ENCODE results near the gene ARHGAP6.
A peak's percentile ranks its signal among the peaks of the same experiment; 100 is the strongest.
"Not testable (repeated sequence)": the region's sequence is repeated elsewhere in the genome, so short reads cannot be mapped to it uniquely, and the experiment has no call there.

The ARHGAP6 gene

DNA sequence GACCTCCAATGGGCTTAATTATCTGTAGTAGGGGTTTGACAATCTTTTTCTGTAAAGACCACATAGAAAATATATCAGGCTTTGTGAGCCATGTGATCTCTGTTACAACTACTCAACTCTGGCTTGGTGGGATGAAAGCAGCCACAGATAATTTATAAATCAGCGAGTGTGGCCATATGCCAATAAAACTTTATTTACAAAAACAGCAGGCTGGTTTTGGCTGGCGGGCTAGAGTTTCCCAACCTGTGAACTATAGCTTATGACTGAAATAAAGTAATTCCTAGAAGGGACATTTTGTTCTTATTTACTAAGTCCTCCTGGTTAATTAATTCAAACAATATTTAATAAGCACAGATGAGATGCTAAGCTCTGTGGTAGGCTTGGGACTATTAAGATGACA lies 408.4 kb downstream of the ARHGAP6 start:
- no peak for DNase-seq (ENCODE audit: low read depth)
- TF ChIP-seq, protein P1, sequence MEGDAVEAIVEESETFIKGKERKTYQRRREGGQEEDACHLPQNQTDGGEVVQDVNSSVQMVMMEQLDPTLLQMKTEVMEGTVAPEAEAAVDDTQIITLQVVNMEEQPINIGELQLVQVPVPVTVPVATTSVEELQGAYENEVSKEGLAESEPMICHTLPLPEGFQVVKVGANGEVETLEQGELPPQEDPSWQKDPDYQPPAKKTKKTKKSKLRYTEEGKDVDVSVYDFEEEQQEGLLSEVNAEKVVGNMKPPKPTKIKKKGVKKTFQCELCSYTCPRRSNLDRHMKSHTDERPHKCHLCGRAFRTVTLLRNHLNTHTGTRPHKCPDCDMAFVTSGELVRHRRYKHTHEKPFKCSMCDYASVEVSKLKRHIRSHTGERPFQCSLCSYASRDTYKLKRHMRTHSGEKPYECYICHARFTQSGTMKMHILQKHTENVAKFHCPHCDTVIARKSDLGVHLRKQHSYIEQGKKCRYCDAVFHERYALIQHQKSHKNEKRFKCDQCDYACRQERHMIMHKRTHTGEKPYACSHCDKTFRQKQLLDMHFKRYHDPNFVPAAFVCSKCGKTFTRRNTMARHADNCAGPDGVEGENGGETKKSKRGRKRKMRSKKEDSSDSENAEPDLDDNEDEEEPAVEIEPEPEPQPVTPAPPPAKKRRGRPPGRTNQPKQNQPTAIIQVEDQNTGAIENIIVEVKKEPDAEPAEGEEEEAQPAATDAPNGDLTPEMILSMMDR (IDR thresholded peaks at IDR 0.05; ENCODE audit: control insufficient read depth, extremely low read depth, insufficient read depth): no peak
- no peak overlapping the region for H3K4me3 ChIP-seq (ENCODE audit: low read depth, low read length)

DNA sequence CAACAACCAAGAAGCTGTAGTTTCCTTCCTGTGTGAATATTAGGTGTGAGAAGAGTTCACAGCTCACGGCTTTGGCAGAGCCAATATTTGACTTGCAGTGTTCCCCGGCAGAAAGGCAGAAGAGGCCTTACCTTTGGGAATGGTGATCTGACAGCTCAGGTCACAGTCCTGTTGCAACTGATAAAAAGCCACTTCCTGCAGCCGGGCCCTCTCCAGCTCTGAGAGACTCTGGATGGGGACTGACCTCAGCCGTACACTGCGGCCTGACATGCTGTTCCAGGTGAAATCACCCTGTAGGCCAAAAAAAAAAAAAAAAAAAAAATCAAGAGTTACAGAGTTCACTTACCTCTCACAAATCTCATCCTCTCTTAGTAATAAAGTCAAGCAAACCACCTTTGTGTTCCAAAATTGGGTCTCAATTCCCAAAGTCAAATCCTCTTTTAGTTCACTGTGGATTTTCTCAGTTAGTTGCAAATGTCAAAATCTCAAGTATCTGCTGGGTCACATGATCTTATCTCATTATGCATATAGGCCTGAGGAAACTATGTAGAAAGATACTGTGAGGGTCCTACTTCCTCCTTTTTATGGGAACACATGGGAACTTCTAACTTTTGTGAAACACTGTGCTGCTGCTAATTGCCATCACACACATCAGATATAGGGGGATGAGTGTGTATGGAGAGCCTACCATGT lies 411.2 kb downstream of the ARHGAP6 start:
- TF ChIP-seq, protein P1 (IDR thresholded peaks at IDR 0.05; ENCODE audit: control insufficient read depth, extremely low read depth, insufficient read depth): no peak
- no peak overlapping the region for H3K4me3 ChIP-seq (ENCODE audit: low read depth, low read length)
- DNase-seq (ENCODE audit: low read depth): no peak

DNA sequence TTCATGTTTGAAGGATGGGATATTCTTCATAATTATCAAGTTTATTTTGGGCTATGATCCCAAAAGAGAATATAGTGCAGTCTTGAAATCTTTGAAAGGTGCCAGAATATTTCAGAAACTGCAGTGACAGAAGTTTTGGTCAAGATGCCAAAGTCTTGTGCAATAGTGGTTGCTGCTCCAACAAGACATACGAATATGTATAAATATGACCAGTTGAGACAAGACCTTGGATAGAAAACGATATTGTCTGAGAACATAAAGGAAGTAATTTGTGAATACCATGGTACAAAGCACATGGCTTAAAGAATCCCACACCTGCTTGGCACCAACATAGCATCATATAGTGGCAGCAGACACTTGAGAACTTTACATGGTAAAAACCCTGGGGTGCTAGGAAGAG lies 421.1 kb downstream of the ARHGAP6 start:
- no peak for DNase-seq (ENCODE audit: low read depth)

DNA sequence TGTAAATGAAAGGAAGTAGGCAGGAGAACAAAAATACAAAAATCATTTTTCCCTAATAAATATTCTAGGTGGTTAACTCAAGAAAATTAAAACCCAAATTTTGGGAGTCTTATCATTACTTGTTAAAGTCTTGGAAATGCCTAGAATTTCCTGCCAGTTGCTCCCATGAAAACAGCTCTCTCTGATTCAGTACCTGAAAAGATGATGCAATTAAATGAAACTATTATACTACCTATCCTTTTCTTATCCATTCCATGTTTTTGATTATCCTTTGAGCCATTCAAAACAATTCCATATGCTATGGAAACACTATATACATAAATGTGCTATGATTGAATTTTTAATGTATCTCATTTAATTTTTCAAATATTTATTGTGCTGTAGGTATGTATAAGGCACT lies 423.0 kb downstream of the ARHGAP6 start:
- TF ChIP-seq, protein P1 (IDR thresholded peaks at IDR 0.05; ENCODE audit: control insufficient read depth, extremely low read depth, insufficient read depth): no peak
- DNase-seq (ENCODE audit: low read depth): no peak
- H3K4me3 ChIP-seq (ENCODE audit: low read depth, low read length): no peak overlapping the region

More for the DNA sequence above, 421.1 kb downstream of the ARHGAP6 start:
- TF ChIP-seq, protein P1 (IDR thresholded peaks at IDR 0.05; ENCODE audit: control insufficient read depth, extremely low read depth, insufficient read depth): no peak
- H3K4me3 ChIP-seq (ENCODE audit: low read depth, low read length): no peak overlapping the region

DNA sequence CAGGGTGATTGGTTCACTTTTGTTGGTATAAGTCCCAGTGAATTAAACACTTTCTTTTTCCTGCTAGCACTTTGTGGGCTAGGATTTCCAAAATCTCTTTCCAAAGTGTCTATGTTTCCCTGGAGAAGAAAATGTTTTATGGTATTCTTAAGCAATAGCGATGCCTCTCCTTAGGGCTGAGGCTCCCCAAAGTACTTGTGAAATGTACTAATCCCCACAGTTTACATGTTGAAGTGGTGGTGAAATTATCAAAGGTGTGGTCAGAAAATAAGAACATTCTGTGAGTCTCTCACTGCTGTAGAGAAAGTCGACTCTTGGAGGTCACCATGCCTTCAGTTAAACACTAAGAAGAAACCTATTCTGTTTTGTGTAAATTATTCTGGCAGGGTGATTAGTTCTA lies 424.0 kb downstream of the ARHGAP6 start:
- no peak for DNase-seq (ENCODE audit: low read depth)
- TF ChIP-seq, protein P1 (IDR thresholded peaks at IDR 0.05; ENCODE audit: control insufficient read depth, extremely low read depth, insufficient read depth): no peak
- H3K4me3 ChIP-seq (ENCODE audit: low read depth, low read length): no peak overlapping the region

DNA sequence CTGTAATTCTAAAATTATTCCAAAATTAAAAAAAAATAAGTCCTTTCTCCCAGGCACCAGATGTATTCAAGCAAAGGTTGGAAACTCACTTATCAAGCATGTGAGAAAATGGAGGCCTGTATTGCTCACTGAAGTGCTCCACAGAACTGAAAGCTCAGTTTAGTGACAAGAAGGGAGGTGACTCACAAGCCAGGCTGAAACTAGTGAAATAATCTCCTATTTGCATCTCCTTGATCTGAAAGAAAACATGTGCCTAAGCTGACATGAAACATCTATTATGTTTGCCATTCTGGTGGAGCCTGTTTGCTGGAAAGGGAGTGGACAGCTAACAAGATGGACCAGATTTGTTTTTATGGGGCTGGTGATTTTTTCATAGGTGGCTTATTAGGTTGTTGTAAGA lies 426.5 kb downstream of the ARHGAP6 start:
- TF ChIP-seq, protein P1 (IDR thresholded peaks at IDR 0.05; ENCODE audit: control insufficient read depth, extremely low read depth, insufficient read depth): no peak
- no peak overlapping the region for H3K4me3 ChIP-seq (ENCODE audit: low read depth, low read length)
- DNase-seq (ENCODE audit: low read depth): peak; percentile 95

DNA sequence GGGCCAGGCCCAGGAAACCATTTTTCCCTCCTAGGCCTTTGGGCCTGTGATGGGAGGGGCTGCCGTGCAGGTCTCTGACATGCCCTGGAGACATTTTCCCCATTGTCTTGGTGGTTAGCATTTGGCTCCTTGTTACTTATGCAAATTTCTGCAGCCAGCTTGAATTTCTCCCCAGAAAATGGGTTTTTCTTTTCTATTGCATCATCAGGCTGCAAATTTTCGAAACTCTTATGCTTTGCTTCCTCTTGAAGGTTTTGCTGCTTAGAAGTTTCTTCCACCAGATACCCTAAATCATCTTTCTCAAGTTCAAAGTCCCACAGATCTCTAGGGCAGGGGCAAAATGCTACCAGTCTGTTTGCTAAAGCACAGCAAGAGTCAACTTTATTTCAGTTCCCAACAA lies 430.3 kb downstream of the ARHGAP6 start:
- DNase-seq (ENCODE audit: low read depth); H3K4me3 ChIP-seq (ENCODE audit: low read depth, low read length): not testable (repeated sequence)
